Heart right ventricle (tissue), 16 donors: ENCODE measurements around the gene ADPRH. TPM values are rescaled to one million over a fixed set of nuclear protein-coding genes. Genes with fewer than 3 reads are reported as not detected.
A peak's percentile ranks its signal among the peaks of the same experiment; 100 is the strongest.

Source experiments
- ATAC-seq, 8 donors: fragments of 200-7000 bp; cut with Tn5 transposase; one replicate each; pipeline ENCODE4 v1.9.1; 2020; ENCODE audit warnings: mild to moderate bottlenecking in 8 of 8, moderate library complexity in 8 of 8, moderate number of reproducible peaks in 1 of 8
- DNase-seq, 2 donors: peaks; one replicate each; pipeline ENCODE4 v3.0.0-alpha.2; 2020
- H3K27ac ChIP-seq, 10 donors: fragments of 200-600 bp; sonication (generic) in 2 of 10; one replicate each; pipeline versions ENCODE4 v1.5.0 to v1.8.0; 2020 to 2022; ENCODE audit warnings: mild to moderate bottlenecking in 3 of 10
- H3K27me3 ChIP-seq, 7 donors: fragments of 200-600 bp; one replicate each; pipeline ENCODE4 v1.8.0; 2021 to 2022; ENCODE audit warnings: mild to moderate bottlenecking in 2 of 7
- H3K36me3 ChIP-seq, 9 donors: fragments of 200-600 bp; sonication (generic) in 1 of 9; one replicate each; pipeline versions ENCODE4 v1.5.0 to v1.8.0; 2020 to 2022; ENCODE audit warnings: mild to moderate bottlenecking in 2 of 9
- H3K4me1 ChIP-seq, 9 donors: fragments of 200-600 bp; sonication (generic) in 1 of 9; one replicate each; pipeline versions ENCODE4 v1.5.0 to v1.8.0; 2020 to 2022; ENCODE audit warnings: mild to moderate bottlenecking in 4 of 9
- H3K4me3 ChIP-seq, 10 donors: fragments of 200-600 bp; sonication (generic) in 2 of 10; one replicate each; pipeline versions ENCODE4 v1.5.0 to v1.8.0; 2020 to 2022; ENCODE audit warnings: mild to moderate bottlenecking in 7 of 10, moderate library complexity in 2 of 10
- H3K9me3 ChIP-seq, 11 donors: fragments of 200-600 bp in 10 of 11; sonication (generic) in 2 of 11; one replicate each; pipeline versions ENCODE4 v1.5.0 to v1.8.0; 2013 to 2022; ENCODE audit warnings: mild to moderate bottlenecking in 2 of 11, control low read depth in 1 of 11, moderate library complexity in 1 of 11
- WGBS, 2 donors: extraction: QIAGEN DNeasy Blood & Tissue Kit; methylation state at CpG; one replicate each; pipeline ENCODE4 v1.1.7; 2013; ENCODE audit warnings: inconsistent platforms in 1 of 2; 5-methylcytosine and 5-hydroxymethylcytosine counted together
- intact Hi-C, 10 donors: fragments of 100-400 bp; cut with DNase I; formaldehyde crosslinking; loops; one replicate each; pipeline versions ENCODE4 v1.11.1 to v1.14.2; 2022
- polyA plus RNA-seq, 2 donors: library from polyadenylated mRNA; stranded (reverse); fragments of 200-250 nt; gene quantifications; one replicate each; pipeline ENCODE4 v1.2.3, GENCODE V29; 2013
- total RNA-seq, 10 donors: library from RNA; stranded (reverse); fragmentation: NEBNext Ultra II Directional in 3 of 10; extraction: Animal tissue kit (Norgen Biotek cat#: 25700) in 3 of 10; gene quantifications; one replicate each; pipeline versions ENCODE4 v1.2.1 to v1.2.4, GENCODE V29; 2021 to 2023
- TF ChIP-seq, protein P1 (sequence below), 9 donors: fragments of 200-600 bp; sonication (generic) in 2 of 9; IDR thresholded peaks; one replicate each; pipeline versions ENCODE4 v1.5.0 to v1.8.0; 2021 to 2022; ENCODE audit warnings: antibody characterized with exemption in 9 of 9, mild to moderate bottlenecking in 5 of 9, moderate library complexity in 1 of 9
- donor health status: Arrhythmogenic right ventricular cardiomyopathy.
- donor health status: ischemic (EF 13 %, LVEDD 7.1; RV severe dilation, severe dysfunction).
- donor health status: healthy with polysubstance abuse.
- donor health status: DM: no; HTN: yes; CAD: no.
- donor health status: DM: no; HTN: no; CAD: no.
- donor health status: ischemic (EF 25% LVEDD 6.9; RV normal size, moderate dysfunction).
- donor health status: ischemic (EF 25% LVEDD 5.7; RV mildly dilated, moderate dysfunction).
- donor health status: healthy.
- donor health status: DM: yes; HTN: yes; CAD: no.
- donor health status: Ischemic cardiomyopathy.
- donor health status: ischemic (EF 35%, LVEDD 5.7; RV mildly dilated, moderate dysfunction).
- donor health status: nonischemic (EF 11% LVEDD 7.7; RV severe dilation, severe dysfunction).
- donor health status: DM: yes; HTN: yes; CAD: no.
- donor health status: PGD.
- donor health status: ischemic (EF 29% LVEDD 5.4; RV normal size, mild dysfunction).
- donor health status: nonischemic (EF 23%, LVEDD 6.1; RV moderate dilation, normal function).

ADPRH gene
- total and polyA plus RNA-seq, 12 donors, result 5.6 to 16.9 (median 10.5) TPM

DNA sequence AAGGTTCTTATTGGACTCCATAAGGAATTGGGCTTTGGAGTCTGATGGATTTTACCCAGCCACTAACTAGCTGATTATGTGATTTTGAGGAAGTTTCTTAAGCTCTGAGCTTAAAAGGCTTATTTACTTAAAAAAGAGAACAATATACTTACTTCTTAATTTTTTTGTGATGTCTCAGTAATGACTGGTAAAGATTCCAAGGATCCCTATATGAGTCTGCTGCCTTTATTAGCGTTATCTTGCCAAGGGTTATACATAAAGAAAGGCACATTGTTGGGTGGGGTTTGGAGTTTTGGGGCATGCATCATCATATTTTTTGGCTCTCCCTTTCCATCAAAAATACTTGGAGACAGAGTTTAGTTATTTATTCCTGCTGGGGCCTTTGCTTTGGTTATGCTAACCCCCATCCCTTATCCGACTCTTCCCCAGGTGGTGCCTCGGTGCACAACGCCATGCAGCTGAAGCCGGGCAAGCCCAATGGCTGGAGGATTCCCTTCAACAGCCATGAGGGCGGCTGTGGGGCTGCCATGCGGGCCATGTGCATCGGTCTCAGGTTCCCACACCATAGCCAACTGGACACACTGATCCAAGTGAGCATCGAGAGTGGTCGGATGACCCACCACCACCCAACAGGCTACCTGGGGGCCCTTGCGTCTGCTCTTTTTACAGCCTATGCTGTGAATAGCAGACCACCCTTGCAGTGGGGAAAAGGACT lies 6.7 kb downstream of the ADPRH start:
- peaks cover 0 to 57% (median 4%) of the 10 kb centered on the region in 9 donors for H3K36me3 ChIP-seq
- no peak for ATAC-seq
- intact Hi-C loops, result loop anchor here in 2 of 10 donors (5.0 to 10.0 kb wide), 2 partner anchors 89 to 346 kb away; partner anchors contain the start of gene COX17 (in 1 of the 2)
- WGBS, 2 donors, result 96 to 97% methylated on average over 11 of the region's 11 CpGs
- no peak for DNase-seq
- H3K27me3 ChIP-seq, result no peaks in the 10 kb centered on the region
- TF ChIP-seq, protein P1, sequence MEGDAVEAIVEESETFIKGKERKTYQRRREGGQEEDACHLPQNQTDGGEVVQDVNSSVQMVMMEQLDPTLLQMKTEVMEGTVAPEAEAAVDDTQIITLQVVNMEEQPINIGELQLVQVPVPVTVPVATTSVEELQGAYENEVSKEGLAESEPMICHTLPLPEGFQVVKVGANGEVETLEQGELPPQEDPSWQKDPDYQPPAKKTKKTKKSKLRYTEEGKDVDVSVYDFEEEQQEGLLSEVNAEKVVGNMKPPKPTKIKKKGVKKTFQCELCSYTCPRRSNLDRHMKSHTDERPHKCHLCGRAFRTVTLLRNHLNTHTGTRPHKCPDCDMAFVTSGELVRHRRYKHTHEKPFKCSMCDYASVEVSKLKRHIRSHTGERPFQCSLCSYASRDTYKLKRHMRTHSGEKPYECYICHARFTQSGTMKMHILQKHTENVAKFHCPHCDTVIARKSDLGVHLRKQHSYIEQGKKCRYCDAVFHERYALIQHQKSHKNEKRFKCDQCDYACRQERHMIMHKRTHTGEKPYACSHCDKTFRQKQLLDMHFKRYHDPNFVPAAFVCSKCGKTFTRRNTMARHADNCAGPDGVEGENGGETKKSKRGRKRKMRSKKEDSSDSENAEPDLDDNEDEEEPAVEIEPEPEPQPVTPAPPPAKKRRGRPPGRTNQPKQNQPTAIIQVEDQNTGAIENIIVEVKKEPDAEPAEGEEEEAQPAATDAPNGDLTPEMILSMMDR (IDR thresholded peaks at IDR 0.05), result no peak
- peaks cover 0 to 47% (median 4%) of the 10 kb centered on the region in 9 donors for H3K4me1 ChIP-seq
- peaks cover 0 to 3% (median 0%) of the 10 kb centered on the region in 11 donors for H3K9me3 ChIP-seq
- H3K27ac ChIP-seq, result peak overlapping the region in 1 of 10 donors; percentile 83
- H3K4me3 ChIP-seq, result no peak overlapping the region

- Histone ChIP-seq H3K4me3 (no peak overlapping the region), H3K27me3 (no peaks in the 10 kb centered on the region), H3K36me3 (peaks cover 0 to 56% (median 4%) of the 10 kb centered on the region in 9 donors), H3K27ac (peak overlapping the region in 1 of 10 donors; percentile 83), H3K9me3 (peaks cover 0 to 3% (median 0%) of the 10 kb centered on the region in 11 donors), H3K4me1 (peaks cover 0 to 46% (median 0%) of the 10 kb centered on the region in 9 donors)
- TF ChIP-seq, protein P1 (IDR thresholded peaks at IDR 0.05), result no peak
- no peak for DNase-seq
- WGBS, 2 donors, result 85 to 92% methylated on average over 3 of the region's 3 CpGs
- intact Hi-C loops, result loop anchor here in 2 of 10 donors (5.0 to 10.0 kb wide), 2 partner anchors 88 to 346 kb away; partner anchors contain the start of gene COX17 (in 1 of the 2)
- no peak for ATAC-seq
Observed at GRCh38 chr3:119586733-119587172, 7.5 kb downstream of the ADPRH start.

DNA sequence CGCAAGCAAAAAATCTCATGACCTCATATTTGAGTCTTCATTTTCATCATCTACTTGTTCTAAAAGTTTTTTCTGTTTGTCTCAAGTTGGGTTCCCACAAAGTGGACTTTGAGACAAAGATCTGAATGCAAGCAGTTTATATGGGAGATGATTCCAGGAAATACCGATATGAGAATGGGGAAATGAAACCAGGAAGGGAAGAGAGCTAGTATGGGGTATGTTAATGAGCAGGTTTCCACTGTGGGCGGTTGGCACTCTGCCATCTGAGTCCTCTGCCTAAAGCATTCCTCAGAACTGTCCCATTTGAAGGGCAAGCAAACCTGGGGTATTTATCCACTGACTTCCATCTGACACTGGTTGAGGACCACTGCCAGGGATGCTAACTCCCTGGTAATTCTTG lies 8.8 kb downstream of the ADPRH start:
- TF ChIP-seq, protein P1 (IDR thresholded peaks at IDR 0.05), result no peak
- WGBS, 2 donors, result 72 to 75% methylated on average over 3 of the region's 3 CpGs
- intact Hi-C loops, result loop anchor here in 2 of 10 donors (5.0 to 10.0 kb wide), 2 partner anchors 87 to 344 kb away; partner anchors contain the start of gene COX17 (in 1 of the 2)
- peaks cover 0 to 46% (median 0%) of the 10 kb centered on the region in 9 donors for H3K4me1 ChIP-seq
- no peaks in the 10 kb centered on the region for H3K27me3 ChIP-seq
- ATAC-seq (peak in 6 of 8 donors; percentile 49 to 78 (median 68)), DNase-seq (peak; percentile 45 to 53)
- H3K4me3 ChIP-seq, result no peak overlapping the region
- H3K9me3 ChIP-seq, result peaks cover 0 to 3% (median 0%) of the 10 kb centered on the region in 11 donors
- peaks cover 0 to 50% (median 4%) of the 10 kb centered on the region in 9 donors for H3K36me3 ChIP-seq
- peak overlapping the region in 5 of 10 donors; percentile 35 to 83 (median 51) for H3K27ac ChIP-seq

GRCh38 chr3:119589102-119589773 lies 9.9 kb downstream of the ADPRH start:
- TF ChIP-seq, protein P1 (IDR thresholded peaks at IDR 0.05), result no peak
- Histone ChIP-seq H3K4me1 (peaks cover 0 to 46% (median 0%) of the 10 kb centered on the region in 9 donors), H3K27me3 (no peaks in the 10 kb centered on the region), H3K27ac (peak overlapping the region in 2 of 10 donors; percentile 51 to 83), H3K36me3 (peaks cover 0 to 44% (median 4%) of the 10 kb centered on the region in 9 donors), H3K4me3 (no peak overlapping the region), H3K9me3 (peaks cover 0 to 3% (median 0%) of the 10 kb centered on the region in 11 donors)
- intact Hi-C loops, result loop anchor here in 2 of 10 donors (5.0 to 10.0 kb wide), 2 partner anchors 86 to 343 kb away; partner anchors contain the start of gene COX17 (in 1 of the 2)
- ATAC-seq, result peak in 6 of 8 donors; percentile 30 to 64 (median 49)
- WGBS, 2 donors, result 73 to 77% methylated on average over 6 of the region's 6 CpGs
- no peak for DNase-seq
